MCF 10A (cell line): Measurements from ENCODE around the gene VNN1. TPM values are rescaled to one million over a fixed set of nuclear protein-coding genes. Genes with fewer than 3 reads are reported as not detected.
"Not testable (repeated sequence)": the region's sequence is repeated elsewhere in the genome, so short reads cannot be mapped to it uniquely, and the experiment has no call there.

ENCODE experiments used
- BruUV-seq: library from RNA; stranded (reverse); fragments of 400-500 nt; replicated peaks from 2 replicates; lab custom pipeline; 2021; lab: Mats Ljungman, UMichigan
- CTCF ChIA-PET: fragments of 300-600 bp; sonication (Branson Sonifier 250); formaldehyde crosslinking; extraction: SDS; loops from one replicate; lab custom pipeline; 2021; ENCODE audit warnings: antibody characterized with exemption, inconsistent platforms; lab: Yijun Ruan, JAX
- POLR2A ChIA-PET: fragments of 300-600, 350-650 bp; sonication (Branson Sonifier 250); formaldehyde crosslinking; extraction: SDS; loops from one replicate; lab custom pipeline; 2020; ENCODE audit warnings: antibody characterized with exemption, inconsistent platforms; lab: Yijun Ruan, JAX
- DNase-seq: peaks from one replicate; pipeline ENCODE4 v3.0.0-alpha.2; 2018; ENCODE audit not compliant: unreplicated experiment
- H3K27ac Mint-ChIP-seq: one replicate; pipeline ENCODE4 v1.8.0; 2022; ENCODE audit warnings: mild to moderate bottlenecking, low read depth, mixed read lengths; ENCODE audit not compliant: unreplicated experiment
- H3K27me3 Mint-ChIP-seq: one replicate; pipeline ENCODE4 v1.8.0; 2022; ENCODE audit warnings: mixed read lengths; ENCODE audit not compliant: insufficient read depth, unreplicated experiment
- H3K36me3 Mint-ChIP-seq: one replicate; pipeline ENCODE4 v1.8.0; 2022; ENCODE audit warnings: mild to moderate bottlenecking, moderate library complexity, mixed read lengths; ENCODE audit not compliant: insufficient read depth, unreplicated experiment
- H3K4me1 Mint-ChIP-seq: one replicate; pipeline ENCODE4 v1.8.0; 2022; ENCODE audit warnings: mixed read lengths; ENCODE audit not compliant: insufficient read depth, unreplicated experiment
- H3K4me3 Mint-ChIP-seq: one replicate; pipeline ENCODE4 v1.8.0; 2022; ENCODE audit warnings: mild to moderate bottlenecking, moderate library complexity, mixed read lengths; ENCODE audit not compliant: unreplicated experiment
- H3K9me3 Mint-ChIP-seq: one replicate; pipeline ENCODE4 v1.8.0; 2022; ENCODE audit warnings: mixed read lengths; ENCODE audit not compliant: unreplicated experiment
- intact Hi-C: fragments of 100-400 bp; cut with micrococcal nuclease; formaldehyde crosslinking; loops from 2 replicates; pipeline ENCODE4 v1.14.1; 2022
- total RNA-seq: library from RNA; stranded (reverse); gene quantifications from 2 replicates; pipeline ENCODE4 v1.2.3, GENCODE V29; 2022
- TF ChIP-seq, protein P1 (sequence below): fragments of 200-600 bp; IDR thresholded peaks from one replicate; pipeline ENCODE4 v1.8.0; 2022; ENCODE audit warnings: antibody characterized with exemption, mild to moderate bottlenecking; ENCODE audit not compliant: unreplicated experiment

The VNN1 gene
- total RNA-seq, 1 experiment from 2014 or later, result 3.5 TPM

- no TSS peak for BruUV-seq
- Mint-ChIP-seq H3K4me3 (peak overlapping the region; percentile 66), H3K36me3 (peaks cover 20% of the 10 kb centered on the region), H3K27ac (peak overlapping the region; percentile 95), H3K4me1 (peaks cover 28% of the 10 kb centered on the region), H3K9me3 (no peaks in the 10 kb centered on the region), H3K27me3 (no peaks in the 10 kb centered on the region)
- TF ChIP-seq, protein P1, sequence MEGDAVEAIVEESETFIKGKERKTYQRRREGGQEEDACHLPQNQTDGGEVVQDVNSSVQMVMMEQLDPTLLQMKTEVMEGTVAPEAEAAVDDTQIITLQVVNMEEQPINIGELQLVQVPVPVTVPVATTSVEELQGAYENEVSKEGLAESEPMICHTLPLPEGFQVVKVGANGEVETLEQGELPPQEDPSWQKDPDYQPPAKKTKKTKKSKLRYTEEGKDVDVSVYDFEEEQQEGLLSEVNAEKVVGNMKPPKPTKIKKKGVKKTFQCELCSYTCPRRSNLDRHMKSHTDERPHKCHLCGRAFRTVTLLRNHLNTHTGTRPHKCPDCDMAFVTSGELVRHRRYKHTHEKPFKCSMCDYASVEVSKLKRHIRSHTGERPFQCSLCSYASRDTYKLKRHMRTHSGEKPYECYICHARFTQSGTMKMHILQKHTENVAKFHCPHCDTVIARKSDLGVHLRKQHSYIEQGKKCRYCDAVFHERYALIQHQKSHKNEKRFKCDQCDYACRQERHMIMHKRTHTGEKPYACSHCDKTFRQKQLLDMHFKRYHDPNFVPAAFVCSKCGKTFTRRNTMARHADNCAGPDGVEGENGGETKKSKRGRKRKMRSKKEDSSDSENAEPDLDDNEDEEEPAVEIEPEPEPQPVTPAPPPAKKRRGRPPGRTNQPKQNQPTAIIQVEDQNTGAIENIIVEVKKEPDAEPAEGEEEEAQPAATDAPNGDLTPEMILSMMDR, result no peak
- peak; percentile 49 for DNase-seq
- intact Hi-C loops, result loop anchor here (5.0 kb wide), 1 partner anchor 78 kb away; no protein-coding TSS in a partner anchor
- ChIA-PET POLR2A (interaction anchor here (0.6 to 6.9 kb wide), 10 partner anchors 9 to 130 kb away, joined by 3 to 38 read pairs (median 4); partner anchors contain the start of genes RPS12 and SLC18B1), CTCF (interaction anchor here (1.0 to 2.2 kb wide), 9 partner anchors 11 to 133 kb away, joined by 3 to 13 read pairs (median 4); partner anchors contain the start of gene SLC18B1)
Observed at GRCh38 chr6:132684272-132684671, 29.6 kb downstream of the VNN1 start.

DNA sequence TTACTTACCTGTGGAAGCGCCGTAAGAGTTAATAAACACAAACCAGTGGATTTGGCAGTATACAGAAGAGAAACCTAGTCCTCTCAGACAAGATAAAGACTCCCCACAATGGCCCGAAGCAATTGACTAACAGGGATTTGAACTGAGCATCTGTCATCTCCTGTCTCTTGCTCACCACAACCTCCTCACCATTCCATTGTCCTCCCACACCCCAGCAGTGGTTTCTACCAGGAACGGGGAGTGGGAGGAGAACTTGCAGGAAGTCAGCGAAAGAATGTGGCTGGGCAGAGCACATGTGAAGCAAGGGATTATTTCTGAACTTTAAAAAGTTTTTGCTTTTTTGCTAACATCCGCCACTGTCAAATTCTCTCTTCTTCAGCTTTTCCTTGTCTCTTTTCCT is 30.3 kb downstream of the VNN1 start:
- POLR2A ChIA-PET, result interaction anchor here (0.6 to 6.9 kb wide), 11 partner anchors 9 to 131 kb away, joined by 3 to 38 read pairs (median 4); partner anchors contain the start of genes RPS12 and SLC18B1
- intact Hi-C loops, result loop anchor here (5.0 kb wide), 1 partner anchor 79 kb away; no protein-coding TSS in a partner anchor
- BruUV-seq, result no TSS peak
- CTCF ChIA-PET, result interaction anchor here (1.0 to 2.2 kb wide), 3 partner anchors 14 to 85 kb away, joined by 3 to 13 read pairs (median 4); no protein-coding TSS in a partner anchor
- H3K4me3 Mint-ChIP-seq, result peak overlapping the region; percentile 66
- H3K27ac Mint-ChIP-seq, result peak overlapping the region; percentile 95
- TF ChIP-seq, protein P1, result no peak
- DNase-seq, result peak; percentile 85
- H3K27me3 Mint-ChIP-seq, result no peaks in the 10 kb centered on the region
- H3K36me3 Mint-ChIP-seq, result peaks cover 20% of the 10 kb centered on the region
- H3K9me3 Mint-ChIP-seq, result no peaks in the 10 kb centered on the region
- H3K4me1 Mint-ChIP-seq, result peaks cover 28% of the 10 kb centered on the region

GRCh38 chr6:132679094-132679493 is 34.8 kb downstream of the VNN1 start:
- intact Hi-C loops, H3K27ac Mint-ChIP-seq, H3K4me3 Mint-ChIP-seq, H3K27me3 Mint-ChIP-seq, DNase-seq, BruUV-seq, H3K9me3 Mint-ChIP-seq, POLR2A ChIA-PET: not testable (repeated sequence)
- Mint-ChIP-seq H3K4me1 (peaks cover 10% of the 10 kb centered on the region), H3K36me3 (peaks cover 20% of the 10 kb centered on the region)
- CTCF ChIA-PET, result interaction anchor here (0.9 to 1.2 kb wide), 4 partner anchors 9 to 45 kb away, joined by 3 to 4 read pairs (median 4); no protein-coding TSS in a partner anchor

- intact Hi-C loops, result no loop called here
- CTCF ChIA-PET, result interaction anchor here (0.6 to 1.4 kb wide), 6 partner anchors 40 to 136 kb away, joined by 3 to 5 read pairs (median 4); partner anchors contain the start of gene SLC18B1
- BruUV-seq, result no TSS peak
- no peaks in the 10 kb centered on the region for H3K36me3 Mint-ChIP-seq
- H3K27me3 Mint-ChIP-seq, result no peaks in the 10 kb centered on the region
- POLR2A ChIA-PET, result interaction anchor here (0.8 kb wide), 1 partner anchor 15 kb away, joined by 3 read pairs; no protein-coding TSS in a partner anchor
- DNase-seq, result no peak
- no peaks in the 10 kb centered on the region for H3K9me3 Mint-ChIP-seq
- no peak overlapping the region for H3K27ac Mint-ChIP-seq
- TF ChIP-seq, protein P1, result no peak
- no peak overlapping the region for H3K4me3 Mint-ChIP-seq
- no peaks in the 10 kb centered on the region for H3K4me1 Mint-ChIP-seq
Observed at GRCh38 chr6:132675749-132676148, 38.1 kb downstream of the VNN1 start.
